Measurements from ENCODE around the gene CDH15. TPM values are rescaled to one million over a fixed set of nuclear protein-coding genes. Genes with fewer than 3 reads are reported as not detected.

CDH15 gene
- total and polyA plus RNA-seq, 2 of the 13 experiments (the other 11 are each of a cell fraction or from before 2014, with no cell fraction given) = 0.74 to 2.2 TPM

GRCh38 chr16:89171216-89172170 lies at the start of gene CDH15 (continued):
- TF ChIP-seq ZNF674 (CRISPR knock-in tag; IDR thresholded peaks at IDR 0.05; ENCODE audit: low read depth) (no peak), SRY (CRISPR knock-in tag; IDR thresholded peaks at IDR 0.05) (no peak), SALL1 (CRISPR knock-in tag; IDR thresholded peaks at IDR 0.05) (no peak), SMAD9 (CRISPR knock-in tag; IDR thresholded peaks at IDR 0.05) (no peak), FUBP1 (CRISPR knock-in tag; IDR thresholded peaks at IDR 0.05; ENCODE audit: borderline replicate concordance) (no peak), TEAD2 (CRISPR knock-in tag; IDR thresholded peaks at IDR 0.05) (no peak), ZNF709 (CRISPR knock-in tag; IDR thresholded peaks at IDR 0.05) (no peak), ZNF343 (CRISPR knock-in tag; IDR thresholded peaks at IDR 0.05) (no peak), PHB2 (IDR thresholded peaks at IDR 0.05; ENCODE audit: partially characterized antibody) (no peak), ZKSCAN1 (IDR thresholded peaks at IDR 0.05; ENCODE audit: low read length) (no peak), ZFX (CRISPR knock-in tag; IDR thresholded peaks at IDR 0.05; ENCODE audit: low read depth) (peak; percentile 39; the same call in 1 of the 2 replicates), RFXAP (CRISPR knock-in tag; IDR thresholded peaks at IDR 0.05; ENCODE audit: borderline replicate concordance) (no peak), HDAC2 (CRISPR knock-in tag; IDR thresholded peaks at IDR 0.05) (no peak), SETDB1 (CRISPR knock-in tag; IDR thresholded peaks at IDR 0.05; ENCODE audit: borderline replicate concordance) (no peak), NR1H2 (CRISPR knock-in tag; IDR thresholded peaks at IDR 0.05; ENCODE audit: borderline replicate concordance, low read depth) (no peak), NFRKB (IDR thresholded peaks at IDR 0.05) (no peak), SKI (IDR thresholded peaks at IDR 0.05; ENCODE audit: partially characterized antibody) (peak; percentile 16), AGO2 (optimal IDR thresholded peaks at IDR 0.05; ENCODE audit: low read depth, low read length) (no peak), ZNF891 (CRISPR knock-in tag; IDR thresholded peaks at IDR 0.05) (no peak), PTBP1 (IDR thresholded peaks at IDR 0.05; ENCODE audit: low read depth, low read length, poor library complexity, severe bottlenecking) (no peak), FOSL2 (CRISPR knock-in tag; IDR thresholded peaks at IDR 0.05) (no peak), JUN (CRISPR knock-in tag; IDR thresholded peaks at IDR 0.05) (no peak)
- TF ChIP-seq, protein P1, sequence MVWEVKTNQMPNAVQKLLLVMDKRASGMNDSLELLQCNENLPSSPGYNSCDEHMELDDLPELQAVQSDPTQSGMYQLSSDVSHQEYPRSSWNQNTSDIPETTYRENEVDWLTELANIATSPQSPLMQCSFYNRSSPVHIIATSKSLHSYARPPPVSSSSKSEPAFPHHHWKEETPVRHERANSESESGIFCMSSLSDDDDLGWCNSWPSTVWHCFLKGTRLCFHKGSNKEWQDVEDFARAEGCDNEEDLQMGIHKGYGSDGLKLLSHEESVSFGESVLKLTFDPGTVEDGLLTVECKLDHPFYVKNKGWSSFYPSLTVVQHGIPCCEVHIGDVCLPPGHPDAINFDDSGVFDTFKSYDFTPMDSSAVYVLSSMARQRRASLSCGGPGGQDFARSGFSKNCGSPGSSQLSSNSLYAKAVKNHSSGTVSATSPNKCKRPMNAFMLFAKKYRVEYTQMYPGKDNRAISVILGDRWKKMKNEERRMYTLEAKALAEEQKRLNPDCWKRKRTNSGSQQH (CRISPR knock-in tag; IDR thresholded peaks at IDR 0.05; ENCODE audit: low read depth) = no peak
- TF ChIP-seq, protein P2, sequence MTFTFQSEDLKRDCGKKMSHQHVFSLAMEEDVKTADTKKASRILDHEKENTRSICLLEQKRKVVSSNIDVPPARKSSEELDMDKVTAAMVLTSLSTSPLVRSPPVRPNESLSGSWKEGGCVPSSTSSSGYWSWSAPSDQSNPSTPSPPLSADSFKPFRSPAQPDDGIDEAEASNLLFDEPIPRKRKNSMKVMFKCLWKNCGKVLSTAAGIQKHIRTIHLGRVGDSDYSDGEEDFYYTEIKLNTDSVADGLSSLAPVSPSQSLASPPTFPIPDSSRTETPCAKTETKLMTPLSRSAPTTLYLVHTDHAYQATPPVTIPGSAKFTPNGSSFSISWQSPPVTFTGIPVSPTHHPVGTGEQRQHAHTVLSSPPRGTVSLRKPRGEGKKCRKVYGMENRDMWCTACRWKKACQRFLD (CRISPR knock-in tag; IDR thresholded peaks at IDR 0.05; ENCODE audit: borderline replicate concordance) = no peak
- TF ChIP-seq, protein P3, sequence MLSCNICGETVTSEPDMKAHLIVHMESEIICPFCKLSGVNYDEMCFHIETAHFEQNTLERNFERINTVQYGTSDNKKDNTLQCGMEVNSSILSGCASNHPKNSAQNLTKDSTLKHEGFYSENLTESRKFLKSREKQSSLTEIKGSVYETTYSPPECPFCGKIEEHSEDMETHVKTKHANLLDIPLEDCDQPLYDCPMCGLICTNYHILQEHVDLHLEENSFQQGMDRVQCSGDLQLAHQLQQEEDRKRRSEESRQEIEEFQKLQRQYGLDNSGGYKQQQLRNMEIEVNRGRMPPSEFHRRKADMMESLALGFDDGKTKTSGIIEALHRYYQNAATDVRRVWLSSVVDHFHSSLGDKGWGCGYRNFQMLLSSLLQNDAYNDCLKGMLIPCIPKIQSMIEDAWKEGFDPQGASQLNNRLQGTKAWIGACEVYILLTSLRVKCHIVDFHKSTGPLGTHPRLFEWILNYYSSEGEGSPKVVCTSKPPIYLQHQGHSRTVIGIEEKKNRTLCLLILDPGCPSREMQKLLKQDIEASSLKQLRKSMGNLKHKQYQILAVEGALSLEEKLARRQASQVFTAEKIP (CRISPR knock-in tag; IDR thresholded peaks at IDR 0.05; ENCODE audit: borderline replicate concordance) = no peak
